GM21528 (cell line): ENCODE results near the gene FARS2.
A peak's percentile ranks its signal among the peaks of the same experiment; 100 is the strongest.

ENCODE experiments used
- ATAC-seq: cut with Tn5 transposase; IDR thresholded peaks from one replicate; pipeline ENCODE4 v1.9.1; 2021; ENCODE audit warnings: mild to moderate bottlenecking, moderate library complexity; ENCODE audit not compliant: unreplicated experiment, low FRiP score

Gene FARS2

DNA sequence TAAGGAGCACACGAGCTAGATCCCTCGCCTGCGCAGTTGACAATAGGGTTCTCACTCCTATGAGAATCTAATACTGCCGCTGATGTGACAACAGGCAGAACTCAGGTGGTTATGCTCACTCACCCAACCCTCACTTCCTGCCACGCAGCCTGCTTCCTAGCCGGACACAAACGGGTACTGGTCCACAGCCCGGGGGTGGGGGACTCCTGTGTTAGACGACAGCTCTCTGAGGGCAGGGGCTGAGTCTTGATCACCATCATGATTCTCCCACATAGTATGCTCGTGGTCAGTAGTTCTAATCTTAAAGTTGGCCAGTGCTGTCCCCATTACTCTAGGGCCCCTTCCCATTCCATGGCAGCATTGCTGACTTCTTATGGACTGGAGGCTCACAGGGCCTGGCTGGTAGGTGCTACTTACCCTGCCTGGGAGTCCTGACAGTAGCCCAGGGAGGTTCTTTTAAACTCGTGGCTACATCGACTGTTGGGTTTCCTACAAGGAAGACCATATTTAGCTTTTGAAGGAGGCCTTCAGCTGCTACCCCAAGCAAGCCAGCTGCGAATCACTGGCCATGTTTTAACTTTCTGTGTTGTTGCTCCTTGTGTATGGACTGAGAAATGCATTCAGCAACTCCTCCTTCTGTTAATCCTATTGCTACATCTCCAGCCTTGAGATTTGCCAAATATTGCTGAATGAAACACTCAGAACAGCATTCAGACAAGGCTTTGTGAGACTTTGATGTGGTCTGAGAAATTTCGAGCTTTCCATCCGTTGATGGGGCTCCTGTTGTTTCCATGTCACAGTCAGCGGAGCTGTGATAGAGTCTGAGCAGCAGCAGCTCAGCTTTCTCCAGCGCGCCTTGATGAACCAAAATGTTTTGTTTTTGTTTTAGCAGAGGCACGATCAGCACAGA lies 445.1 kb downstream of the FARS2 start:
- ATAC-seq: no peak

DNA sequence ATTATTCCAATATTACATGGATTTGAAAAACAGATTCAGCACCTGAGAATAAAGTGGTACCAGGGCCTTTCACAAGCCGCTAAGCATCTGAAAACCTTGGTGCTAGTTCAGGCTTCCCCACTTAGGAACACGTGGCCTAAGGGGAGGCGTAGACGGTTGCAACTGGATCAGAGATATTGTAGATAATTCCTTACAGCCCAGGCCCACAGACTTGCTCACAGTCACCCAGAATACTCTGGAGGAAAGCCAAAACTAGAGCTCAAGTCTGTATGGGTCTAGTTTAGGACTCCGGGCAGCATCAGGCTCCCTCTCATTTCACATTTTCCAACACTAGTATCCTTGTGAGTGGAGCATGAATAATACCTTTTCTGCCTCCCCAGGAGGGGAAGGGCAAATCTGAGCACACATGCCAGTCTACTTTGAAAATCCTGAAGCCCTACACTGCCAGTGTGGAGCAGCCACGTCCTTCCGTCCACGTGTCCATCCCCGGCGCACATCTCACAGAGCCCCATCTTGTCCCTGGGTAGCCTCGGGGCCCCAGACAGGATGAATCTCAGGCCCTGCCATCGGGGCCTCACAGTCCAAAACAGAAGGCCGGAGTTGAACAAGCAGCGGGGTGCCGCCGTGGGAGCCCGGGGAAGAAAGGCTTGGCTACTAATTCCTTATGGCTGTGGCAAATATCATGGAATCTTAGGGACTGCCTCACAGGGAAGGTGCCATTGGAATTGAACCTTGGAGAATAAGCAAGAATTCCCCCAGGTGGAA lies 446.1 kb downstream of the FARS2 start:
- no peak for ATAC-seq

DNA sequence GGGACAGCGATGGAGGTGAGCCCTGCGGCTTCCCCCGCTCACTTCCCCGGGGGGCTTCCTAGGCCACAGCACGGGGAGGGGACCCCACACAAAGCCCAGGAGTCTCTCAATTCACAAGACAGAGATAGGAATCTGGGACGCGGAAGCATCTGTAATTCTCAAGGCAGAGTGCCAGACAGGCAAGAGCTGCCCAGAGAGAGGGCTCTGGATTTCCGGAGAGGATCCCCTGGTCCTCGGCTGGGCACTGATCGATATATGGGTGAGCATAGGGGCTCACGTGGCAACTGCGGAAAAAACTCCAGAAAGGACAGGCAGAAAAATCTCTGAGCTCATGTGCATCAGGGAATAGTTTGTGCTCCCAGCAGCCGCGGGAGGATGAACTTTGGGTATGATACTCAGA lies 449.2 kb downstream of the FARS2 start:
- ATAC-seq: no peak

DNA sequence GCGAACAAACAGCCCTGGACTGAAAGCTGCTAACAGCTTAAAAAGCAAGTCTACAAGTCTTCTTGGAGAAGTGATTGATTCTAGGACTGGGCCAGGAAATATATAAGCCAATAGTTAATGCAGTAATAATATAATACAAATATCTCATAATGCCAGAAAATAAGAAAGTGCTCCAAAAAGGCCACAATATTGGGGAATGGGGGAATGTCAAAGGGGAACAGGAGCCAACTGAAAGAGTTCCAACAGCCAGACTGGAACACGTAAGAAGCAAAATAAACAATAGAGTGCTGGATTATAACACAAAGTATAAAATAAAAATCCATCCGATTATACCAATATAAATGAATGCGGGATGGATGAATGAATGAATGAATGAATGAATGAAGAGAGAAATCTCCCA lies 449.6 kb downstream of the FARS2 start:
- ATAC-seq: no peak

DNA sequence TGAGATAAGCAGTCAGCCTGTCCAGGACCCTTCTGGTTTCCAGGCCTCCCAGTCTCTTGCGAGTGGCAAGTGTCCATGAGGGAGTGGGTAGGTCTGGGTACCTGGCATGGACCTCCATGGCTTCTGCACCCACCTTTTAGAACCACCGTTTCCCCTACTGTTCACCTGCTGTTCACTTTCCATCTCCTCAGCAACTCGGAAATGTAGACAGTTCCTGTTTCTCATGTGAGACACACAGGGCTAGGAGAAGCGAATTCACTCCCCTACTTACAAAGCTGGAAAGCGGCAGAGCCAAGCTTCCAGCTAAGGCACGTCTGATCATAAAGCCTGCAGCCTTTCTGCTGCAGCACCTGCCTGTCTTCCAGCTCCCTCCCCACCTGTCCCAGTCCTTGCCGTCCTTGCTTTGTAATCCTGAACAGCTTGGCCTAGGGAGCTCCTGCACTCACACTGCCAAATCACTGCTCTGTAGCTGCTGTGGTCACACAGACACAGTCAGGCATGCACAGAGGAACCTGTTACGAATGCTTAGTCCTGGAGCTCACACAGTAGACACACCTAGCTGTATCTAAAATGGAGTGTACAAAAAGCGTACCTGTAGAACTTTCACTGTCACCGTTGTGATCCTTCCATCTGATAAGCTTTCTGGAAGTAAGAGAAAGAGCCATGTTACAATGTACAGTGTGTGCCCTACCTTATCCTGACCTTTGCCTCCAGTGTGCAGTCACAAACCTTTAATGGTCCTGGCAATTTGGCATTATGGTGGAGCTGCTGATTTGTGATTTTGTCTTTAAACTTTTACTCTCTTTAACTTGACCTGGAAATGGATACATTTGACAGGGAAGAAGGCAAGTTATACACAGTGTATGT lies 451.3 kb downstream of the FARS2 start:
- ATAC-seq: no peak

DNA sequence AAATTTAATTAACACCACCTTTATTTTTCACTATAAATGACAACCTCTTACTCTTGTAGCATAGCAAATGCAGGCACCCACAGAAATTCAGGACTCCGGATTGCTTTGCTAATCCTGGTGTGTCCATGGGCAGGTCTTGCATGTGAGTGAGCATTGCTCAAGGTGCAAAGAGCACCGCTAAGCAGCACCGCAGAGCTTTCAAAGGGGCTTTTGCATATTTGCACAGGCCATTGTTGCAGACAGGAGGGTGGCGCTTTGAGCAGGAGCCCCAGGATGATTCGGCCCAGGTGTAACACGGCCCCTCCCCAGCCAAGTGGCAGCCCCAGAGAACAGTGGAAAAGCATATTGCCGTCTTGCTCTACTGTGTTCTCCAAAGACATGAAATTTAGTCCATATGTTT lies 452.2 kb downstream of the FARS2 start:
- ATAC-seq: no peak

DNA sequence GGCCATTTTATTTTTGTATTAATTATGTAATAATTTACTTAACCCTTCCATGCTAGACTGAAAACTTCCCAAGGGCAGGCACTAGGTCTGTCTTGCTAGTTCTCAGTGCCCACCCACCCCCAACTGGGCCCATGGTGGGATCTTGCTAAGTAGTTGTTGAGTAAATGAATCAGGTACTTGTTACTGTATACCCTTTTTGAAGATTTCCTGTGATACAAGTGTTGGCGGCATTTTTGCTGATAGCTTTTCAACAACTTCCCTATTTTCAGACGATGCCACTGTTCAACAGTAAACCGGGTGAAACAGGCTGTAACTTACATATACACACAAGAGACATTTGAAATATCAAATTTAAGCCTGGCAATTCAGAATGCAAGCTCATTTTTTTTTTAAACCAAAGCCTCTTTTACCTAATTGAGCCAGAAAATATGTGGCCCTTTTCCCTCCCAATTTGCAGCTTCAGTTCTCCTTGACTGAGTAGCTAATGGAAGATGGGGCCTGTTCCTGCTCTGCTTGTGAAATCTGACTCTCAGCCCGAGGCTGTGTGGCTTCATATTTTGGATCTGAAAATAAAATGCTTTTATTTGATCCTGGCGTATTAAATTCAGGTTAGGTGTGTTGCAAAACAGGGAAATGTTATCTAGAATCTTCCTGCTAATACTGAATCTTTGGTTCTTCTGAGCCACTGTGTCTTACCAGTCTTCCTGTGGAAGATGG lies 457.1 kb downstream of the FARS2 start:
- no peak for ATAC-seq

DNA sequence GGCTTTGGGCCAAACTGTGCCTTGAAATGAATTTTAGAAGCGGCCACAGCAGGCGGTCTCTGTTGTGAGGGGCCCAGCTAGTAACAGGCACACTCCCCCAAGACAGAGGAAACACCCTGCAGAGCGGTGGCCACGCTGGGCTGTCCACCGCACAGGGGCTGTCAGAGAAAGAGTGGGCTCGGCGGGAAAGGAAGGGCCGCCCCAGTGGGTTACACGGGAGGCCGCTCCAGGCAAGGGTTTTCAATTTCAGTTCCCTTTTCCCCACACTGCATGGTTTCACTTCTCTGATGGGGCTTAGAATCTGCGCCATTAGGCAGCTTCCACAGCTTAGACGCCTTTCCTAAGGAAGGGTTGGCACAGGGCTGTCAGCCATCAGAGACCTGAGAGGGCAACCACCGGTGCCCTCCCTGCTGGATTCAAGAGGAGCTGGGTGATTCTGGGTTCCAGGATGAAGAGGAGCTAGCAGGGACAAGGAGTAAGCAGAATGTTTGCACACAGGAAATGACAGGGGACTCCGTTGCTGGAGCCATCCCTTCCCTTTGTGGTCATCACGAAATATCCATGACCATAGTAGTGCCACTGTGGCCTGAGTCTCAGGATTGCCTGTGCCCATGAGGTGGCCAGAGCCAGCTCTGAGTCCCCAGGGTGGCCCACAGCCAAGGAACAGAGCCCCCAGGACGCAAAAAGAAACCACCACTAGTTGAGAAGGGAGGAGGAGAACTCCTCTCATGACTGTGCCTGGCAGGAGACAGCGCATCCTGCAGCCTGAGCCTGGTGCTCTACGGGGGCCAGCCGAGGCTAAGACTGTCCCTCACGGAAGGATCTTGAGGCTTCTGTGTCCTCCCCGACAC lies 462.8 kb downstream of the FARS2 start:
- peak; percentile 98 for ATAC-seq

DNA sequence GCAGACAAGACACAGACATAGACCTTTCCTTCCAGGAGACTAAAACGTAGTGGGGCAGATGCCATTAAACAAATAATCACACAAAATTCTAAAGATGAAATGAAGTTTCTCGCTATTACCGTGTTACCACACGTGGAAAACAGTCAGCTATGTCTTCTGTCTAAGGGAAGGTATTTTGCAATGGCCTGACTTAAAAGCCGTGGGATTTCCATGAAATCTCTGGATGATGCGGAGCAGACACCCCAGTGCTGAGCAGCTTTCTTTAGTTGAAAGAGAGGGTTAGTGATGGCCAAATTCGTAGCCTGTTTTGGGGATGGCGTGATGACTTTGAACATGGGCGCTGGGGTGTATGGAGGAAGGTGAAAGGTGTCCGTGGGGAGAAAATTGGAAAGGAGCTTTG lies 463.6 kb downstream of the FARS2 start:
- no peak for ATAC-seq

DNA sequence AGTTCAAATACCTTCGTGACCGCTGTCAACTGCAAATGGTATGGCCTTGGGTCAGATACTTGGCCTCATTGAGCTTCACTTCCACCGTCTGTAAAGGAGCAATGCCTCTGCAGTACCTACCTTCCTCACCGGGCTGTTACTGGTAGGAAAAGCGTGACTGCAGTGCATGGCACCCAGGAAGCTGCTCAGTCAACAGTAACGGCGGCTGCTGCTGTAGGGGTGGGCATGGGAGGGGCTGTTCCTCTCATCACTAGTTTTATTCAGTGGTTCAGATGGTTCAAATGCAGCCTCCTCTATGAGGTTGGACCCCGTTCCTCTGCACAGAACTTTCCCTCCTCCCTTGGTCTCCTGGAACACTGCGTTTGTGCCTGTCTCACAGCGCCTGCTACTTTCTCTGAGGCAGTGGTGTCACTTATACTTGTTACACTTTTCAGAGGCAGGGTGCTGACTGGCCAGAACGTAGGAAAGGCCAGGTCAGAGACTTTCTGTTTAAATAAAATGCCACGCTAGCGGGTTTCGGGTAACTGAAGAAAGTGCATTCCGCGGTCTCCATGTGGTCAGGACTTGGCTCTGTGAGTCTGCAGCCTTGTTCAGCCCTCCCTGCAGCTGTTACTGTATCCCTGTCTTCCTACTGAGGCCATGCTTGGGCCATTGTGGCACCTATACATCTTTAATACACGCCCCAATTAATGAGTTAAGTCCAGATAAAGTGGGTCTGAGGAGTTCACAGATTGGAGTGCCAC lies 465.8 kb downstream of the FARS2 start:
- no peak for ATAC-seq

DNA sequence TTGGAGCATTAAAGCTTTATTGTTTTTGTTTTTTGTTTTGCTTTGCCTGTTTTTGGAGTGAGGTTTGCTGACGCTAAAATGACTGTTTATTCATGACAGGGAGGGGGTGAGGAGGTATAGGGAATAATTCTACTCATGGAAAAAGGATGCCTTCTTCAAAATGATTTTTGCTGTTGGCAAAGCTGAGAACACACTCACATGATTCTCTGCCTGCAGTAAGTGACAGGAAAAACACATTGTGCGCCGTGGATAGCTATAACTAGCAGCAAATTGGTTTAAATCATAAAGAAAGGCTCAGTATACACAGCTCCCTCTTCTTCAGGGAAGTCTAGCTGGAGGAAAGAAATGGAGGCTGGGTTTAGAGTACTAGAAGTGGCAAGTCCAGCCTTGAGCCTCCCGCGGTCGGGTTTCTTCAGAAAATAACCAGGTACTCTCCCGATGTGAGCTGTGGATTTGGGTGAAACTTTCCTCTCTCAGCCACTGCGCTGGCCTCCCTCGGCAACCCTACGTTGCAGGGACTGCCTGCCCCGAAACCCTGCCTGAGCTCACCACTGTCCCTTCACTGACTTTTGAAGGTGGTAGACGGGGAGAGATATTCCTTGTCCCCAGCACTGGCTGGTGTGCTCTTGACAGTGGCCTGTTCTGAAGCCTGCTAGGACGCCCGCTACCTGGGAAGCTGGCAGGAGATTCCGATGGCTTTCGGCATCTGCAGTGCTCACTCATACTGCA lies 467.2 kb downstream of the FARS2 start:
- ATAC-seq: no peak

DNA sequence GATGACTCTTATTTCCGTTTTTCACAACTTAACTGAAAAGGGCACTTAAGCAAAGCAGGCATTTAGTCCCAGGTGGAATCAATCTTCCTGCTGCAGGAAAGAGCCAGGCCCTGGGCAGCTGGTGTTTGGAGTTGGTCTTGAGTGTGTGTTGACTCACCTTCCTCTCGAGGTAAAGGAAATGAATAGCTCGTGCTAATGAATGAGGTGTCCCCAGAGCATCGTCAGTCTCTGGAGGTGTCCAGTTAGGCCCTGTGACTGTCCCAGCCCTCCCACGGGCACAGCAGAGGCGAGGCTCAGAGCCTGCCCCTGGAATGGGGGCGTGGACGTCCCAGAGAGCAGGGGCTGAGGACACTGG lies 467.7 kb downstream of the FARS2 start:
- no peak for ATAC-seq

DNA sequence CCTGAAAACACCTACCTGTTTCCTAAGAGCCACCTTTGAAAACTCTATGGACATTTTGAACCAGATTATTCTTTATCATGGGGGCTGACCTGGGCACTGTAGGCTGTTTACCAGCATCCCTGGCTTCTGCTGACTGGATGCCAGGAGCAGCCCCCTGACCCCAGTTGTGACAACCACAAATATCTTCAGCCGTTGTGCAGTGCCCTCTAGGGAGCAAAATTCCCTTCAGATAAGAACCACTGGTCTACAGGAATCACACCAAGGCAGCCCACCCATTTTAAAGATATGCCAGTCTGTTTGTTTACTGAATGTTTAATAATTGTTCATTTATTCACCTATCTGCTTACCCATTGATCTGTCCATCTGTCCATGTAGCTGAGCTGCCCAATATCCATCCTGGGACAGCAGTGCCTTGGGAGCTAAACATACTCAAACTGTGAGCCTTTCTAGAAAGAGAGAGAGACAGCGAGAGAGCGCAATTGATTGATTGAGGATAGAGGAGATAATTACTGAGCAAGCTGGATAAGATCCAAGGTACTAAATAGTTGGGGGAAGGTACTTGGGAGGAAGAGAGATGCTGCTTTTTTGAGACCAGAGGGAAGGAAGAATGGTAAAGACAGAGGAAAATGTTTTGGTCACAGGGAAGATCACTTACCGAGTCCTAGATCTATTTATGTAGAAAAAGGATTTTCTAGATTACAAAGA lies 468.7 kb downstream of the FARS2 start:
- no peak for ATAC-seq

DNA sequence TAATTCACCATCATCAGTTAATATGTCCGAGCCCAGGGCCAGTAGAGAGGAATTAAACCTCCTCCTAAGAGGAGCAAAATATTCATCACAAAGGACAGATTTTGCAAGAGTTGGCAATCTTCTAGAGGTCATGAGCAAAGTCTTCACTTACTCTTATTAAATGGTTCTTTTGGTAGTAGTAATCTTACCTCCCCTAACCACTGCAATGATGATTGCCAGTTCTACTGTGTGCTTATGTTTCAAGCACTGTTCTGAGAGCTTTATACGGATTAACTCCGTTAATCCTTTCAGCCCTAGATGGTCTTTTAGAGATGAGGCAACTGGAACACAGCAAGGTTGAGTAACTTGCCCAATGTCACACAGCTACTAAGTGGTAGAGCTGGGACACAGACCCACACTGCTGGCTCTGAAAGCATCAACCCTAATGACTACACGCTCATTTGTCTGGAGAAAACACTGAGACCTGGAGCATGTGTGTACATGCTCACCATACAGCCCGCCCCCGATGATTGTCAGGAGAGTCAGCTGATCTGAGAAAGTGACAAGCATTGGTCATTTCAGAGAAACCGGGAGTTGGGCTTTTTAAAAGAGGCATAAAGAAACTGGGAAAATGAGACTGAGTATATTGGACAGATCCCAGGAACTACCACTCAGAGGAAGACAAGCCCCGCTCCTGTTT lies 469.4 kb downstream of the FARS2 start:
- ATAC-seq: no peak

DNA sequence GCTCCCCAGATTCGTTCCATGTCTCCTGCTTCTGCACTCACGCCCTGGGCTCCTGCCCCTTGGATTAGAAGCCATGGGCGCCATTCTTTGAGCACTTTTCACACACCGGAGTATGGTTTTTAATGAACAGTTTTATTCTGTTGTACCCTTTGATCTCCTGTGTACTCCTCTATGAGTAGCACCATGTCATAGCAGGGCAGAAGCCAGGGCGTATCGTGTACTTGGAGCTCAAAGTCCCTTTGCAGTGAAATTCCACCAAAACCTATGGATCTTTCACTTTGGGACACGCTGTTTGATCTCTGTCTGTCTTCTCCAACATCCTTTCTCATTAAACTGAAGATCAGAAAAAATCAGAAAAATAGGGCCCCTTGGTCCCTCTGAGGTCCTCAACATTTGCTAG lies 470.1 kb downstream of the FARS2 start:
- no peak for ATAC-seq

DNA sequence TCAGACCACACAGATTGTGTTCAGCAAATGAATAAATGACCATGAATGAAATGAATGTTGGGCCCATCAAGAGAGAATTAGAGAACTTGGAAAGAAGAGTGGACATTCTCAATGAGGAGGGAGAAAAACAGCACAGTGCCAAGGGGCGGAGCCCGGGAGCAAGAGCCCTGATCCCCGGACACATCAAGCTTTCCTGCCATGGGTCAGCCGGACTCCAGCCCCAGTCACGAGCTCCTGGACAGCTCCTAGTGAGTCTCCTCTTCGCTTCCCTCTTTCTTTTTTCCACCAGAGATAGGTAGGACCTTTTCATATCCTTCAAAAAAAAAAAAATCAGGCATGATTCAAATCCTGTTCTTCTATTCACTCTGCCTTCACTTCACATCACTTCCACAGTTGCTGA lies 471.2 kb downstream of the FARS2 start:
- ATAC-seq: no peak
